Measurements from ENCODE around the gene GAPVD1.

GRCh38 chr9:125241000-125241862, 20.4 kb upstream of the GAPVD1 start, which contains the start of gene HSPA5:
- no peak for TF ChIP-seq YY1 (IDR thresholded peaks at IDR 0.05; ENCODE audit: low read depth, low read length)
- TF ChIP-seq ESRRA (IDR thresholded peaks at IDR 0.05; ENCODE audit: low read length), result no peak
- TF ChIP-seq SIN3A (IDR thresholded peaks at IDR 0.05; ENCODE audit: low read depth, low read length), result 0 out of 2 replicates have a peak, but pooled peaks have one; percentile 50
- TF ChIP-seq POLR2A (IDR thresholded peaks at IDR 0.05; ENCODE audit: low read depth, low read length), result peak; percentile 97
- TF ChIP-seq EP300 (IDR thresholded peaks at IDR 0.05; ENCODE audit: borderline replicate concordance in 1 of 2, control insufficient read depth in 1 of 2, low read depth in 2 of 2, low read length in 2 of 2), result no peak
- TF ChIP-seq, protein P1, sequence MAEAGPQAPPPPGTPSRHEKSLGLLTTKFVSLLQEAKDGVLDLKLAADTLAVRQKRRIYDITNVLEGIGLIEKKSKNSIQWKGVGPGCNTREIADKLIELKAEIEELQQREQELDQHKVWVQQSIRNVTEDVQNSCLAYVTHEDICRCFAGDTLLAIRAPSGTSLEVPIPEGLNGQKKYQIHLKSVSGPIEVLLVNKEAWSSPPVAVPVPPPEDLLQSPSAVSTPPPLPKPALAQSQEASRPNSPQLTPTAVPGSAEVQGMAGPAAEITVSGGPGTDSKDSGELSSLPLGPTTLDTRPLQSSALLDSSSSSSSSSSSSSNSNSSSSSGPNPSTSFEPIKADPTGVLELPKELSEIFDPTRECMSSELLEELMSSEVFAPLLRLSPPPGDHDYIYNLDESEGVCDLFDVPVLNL (IDR thresholded peaks at IDR 0.05; ENCODE audit: low read depth, low read length), result 0 out of 2 replicates have a peak, but pooled peaks have one; percentile 6
- no peak for TF ChIP-seq JUND (IDR thresholded peaks at IDR 0.05; ENCODE audit: low read depth, low read length)
- TF ChIP-seq TCF12 (IDR thresholded peaks at IDR 0.05; ENCODE audit: low read depth, low read length), result peak; percentile 82; the same call in 1 of the 2 replicates
- TF ChIP-seq, protein P2, sequence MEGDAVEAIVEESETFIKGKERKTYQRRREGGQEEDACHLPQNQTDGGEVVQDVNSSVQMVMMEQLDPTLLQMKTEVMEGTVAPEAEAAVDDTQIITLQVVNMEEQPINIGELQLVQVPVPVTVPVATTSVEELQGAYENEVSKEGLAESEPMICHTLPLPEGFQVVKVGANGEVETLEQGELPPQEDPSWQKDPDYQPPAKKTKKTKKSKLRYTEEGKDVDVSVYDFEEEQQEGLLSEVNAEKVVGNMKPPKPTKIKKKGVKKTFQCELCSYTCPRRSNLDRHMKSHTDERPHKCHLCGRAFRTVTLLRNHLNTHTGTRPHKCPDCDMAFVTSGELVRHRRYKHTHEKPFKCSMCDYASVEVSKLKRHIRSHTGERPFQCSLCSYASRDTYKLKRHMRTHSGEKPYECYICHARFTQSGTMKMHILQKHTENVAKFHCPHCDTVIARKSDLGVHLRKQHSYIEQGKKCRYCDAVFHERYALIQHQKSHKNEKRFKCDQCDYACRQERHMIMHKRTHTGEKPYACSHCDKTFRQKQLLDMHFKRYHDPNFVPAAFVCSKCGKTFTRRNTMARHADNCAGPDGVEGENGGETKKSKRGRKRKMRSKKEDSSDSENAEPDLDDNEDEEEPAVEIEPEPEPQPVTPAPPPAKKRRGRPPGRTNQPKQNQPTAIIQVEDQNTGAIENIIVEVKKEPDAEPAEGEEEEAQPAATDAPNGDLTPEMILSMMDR (IDR thresholded peaks at IDR 0.05 in 2 of 3, conservative IDR thresholded peaks at IDR 0.05 in 1 of 3; ENCODE audit: control insufficient read depth in 2 of 3, extremely low read depth in 1 of 3, insufficient read depth in 1 of 3, low read depth in 3 of 3, low read length in 3 of 3), result 0 out of 6 replicates have a peak, but pooled peaks of 1 of the 3 experiments have one; percentile 2
- TF ChIP-seq NFYB (IDR thresholded peaks at IDR 0.05; ENCODE audit: insufficient read depth, low read depth, low read length), result peak; percentile 95

Measured in GM12878 (cell line).